ENCODE data around the gene HPSE2. TPM values are rescaled to one million over a fixed set of nuclear protein-coding genes. Genes with fewer than 3 reads are reported as not detected.

Gene HPSE2
- total RNA-seq, 2 donors from 2014 or later = 2.4 to 4.7 TPM

DNA sequence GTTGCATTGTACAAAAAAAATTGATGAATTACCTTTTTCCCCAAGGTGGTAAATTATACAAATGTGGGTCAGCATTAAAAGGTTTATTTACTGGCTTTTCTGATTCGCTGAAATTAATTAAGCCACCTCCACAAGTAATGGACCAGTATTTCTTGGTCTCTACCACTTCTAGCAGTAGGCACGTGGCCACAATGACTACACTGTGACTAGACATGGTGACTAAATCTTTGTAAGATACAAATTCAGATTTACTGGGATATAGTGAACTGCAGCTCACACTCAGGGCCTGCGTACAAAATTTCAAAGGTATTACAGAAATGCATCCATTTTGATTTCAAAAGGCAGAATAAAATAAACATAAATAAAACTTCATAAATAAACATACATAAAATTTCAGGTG, 10.9 kb downstream of the HPSE2 start:
- H3K27ac ChIP-seq = no peak overlapping the region
- TF ChIP-seq CTCF (IDR thresholded peaks at IDR 0.05) = no peak
- TF ChIP-seq POLR2AphosphoS5 (IDR thresholded peaks at IDR 0.05) = no peak
- TF ChIP-seq POLR2A (IDR thresholded peaks at IDR 0.05) = no peak
- intact Hi-C loops (cut with DNase I) = no loop called here
- H3K9me3 ChIP-seq = no peaks in the 10 kb centered on the region
- H3K4me3 ChIP-seq = no peak overlapping the region
- H3K36me3 ChIP-seq = no peaks in the 10 kb centered on the region
- WGBS = 85% methylated on average over 3 of the region's 3 CpGs
- no peaks in the 10 kb centered on the region for H3K27me3 ChIP-seq (replicated peaks; ENCODE audit: insufficient read depth)
- no peaks in the 10 kb centered on the region for H3K4me1 ChIP-seq (replicated peaks)
- no peak for DNase-seq (ENCODE audit: low spot score)

DNA sequence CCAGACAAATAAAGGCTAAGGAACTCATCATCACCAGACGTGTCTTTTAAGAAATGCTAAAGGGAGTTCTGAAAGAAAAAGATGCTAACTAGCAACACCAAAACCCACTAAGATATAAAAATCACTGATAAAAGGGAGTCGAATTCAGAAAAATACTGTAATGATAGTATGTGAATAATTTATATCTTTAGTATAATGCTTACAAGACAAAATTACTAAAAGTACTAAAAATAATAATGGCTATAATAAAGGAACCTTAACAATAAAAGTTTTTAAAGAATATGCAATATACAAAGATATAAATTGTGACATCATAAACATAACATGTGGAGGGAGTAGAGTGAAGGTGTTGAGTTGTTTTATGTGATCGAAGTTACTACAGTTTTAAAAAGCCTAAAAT, 28.3 kb downstream of the HPSE2 start:
- Histone ChIP-seq H3K36me3 (no peaks in the 10 kb centered on the region), H3K27ac (no peak overlapping the region), H3K4me3 (no peak overlapping the region), H3K27me3 (replicated peaks; ENCODE audit: insufficient read depth) (no peaks in the 10 kb centered on the region), H3K9me3 (no peaks in the 10 kb centered on the region), H3K4me1 (replicated peaks) (no peaks in the 10 kb centered on the region)
- TF ChIP-seq CTCF (IDR thresholded peaks at IDR 0.05) = no peak
- TF ChIP-seq POLR2A (IDR thresholded peaks at IDR 0.05) = no peak
- no peak for TF ChIP-seq POLR2AphosphoS5 (IDR thresholded peaks at IDR 0.05)
- intact Hi-C loops (cut with DNase I) = no loop called here
- DNase-seq (ENCODE audit: low spot score) = no peak
- WGBS = 89% methylated on average over 3 of the region's 3 CpGs

DNA sequence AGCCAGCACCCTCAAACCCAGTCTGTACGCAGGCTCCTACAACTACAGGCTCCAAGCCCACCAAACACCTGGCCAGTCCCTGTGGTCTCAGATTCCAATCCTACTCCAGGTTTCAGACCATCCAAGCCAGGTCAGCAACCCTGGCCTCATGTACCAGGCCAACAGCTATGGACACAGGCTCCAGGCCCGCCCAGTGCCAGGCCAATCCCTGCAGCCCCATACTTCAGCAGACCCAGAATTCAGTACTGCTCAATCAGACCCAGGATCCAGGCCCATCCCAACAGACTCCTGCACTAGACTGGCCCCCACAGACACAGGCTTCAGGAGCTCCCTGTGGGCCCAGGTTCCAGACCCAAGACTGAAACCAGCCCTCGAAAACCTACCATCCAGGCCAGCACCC, 32.3 kb downstream of the HPSE2 start:
- no peaks in the 10 kb centered on the region for H3K36me3 ChIP-seq
- H3K27ac ChIP-seq = no peak overlapping the region
- no peak overlapping the region for H3K4me3 ChIP-seq
- 100% methylated on average over 3 of the region's 3 CpGs for WGBS
- no peak for DNase-seq (ENCODE audit: low spot score)
- no peaks in the 10 kb centered on the region for H3K27me3 ChIP-seq (replicated peaks; ENCODE audit: insufficient read depth)
- TF ChIP-seq POLR2AphosphoS5 (IDR thresholded peaks at IDR 0.05) (no peak), CTCF (IDR thresholded peaks at IDR 0.05) (no peak), POLR2A (IDR thresholded peaks at IDR 0.05) (no peak)
- intact Hi-C loops (cut with DNase I) = no loop called here
- no peaks in the 10 kb centered on the region for H3K4me1 ChIP-seq (replicated peaks)
- no peaks in the 10 kb centered on the region for H3K9me3 ChIP-seq

GRCh38 chr10:99172950-99173349, 62.7 kb downstream of the HPSE2 start:
- no peaks in the 10 kb centered on the region for H3K27me3 ChIP-seq (replicated peaks; ENCODE audit: insufficient read depth)
- H3K36me3 ChIP-seq = no peaks in the 10 kb centered on the region
- no peaks in the 10 kb centered on the region for H3K9me3 ChIP-seq
- no peak for TF ChIP-seq POLR2A (IDR thresholded peaks at IDR 0.05)
- TF ChIP-seq POLR2AphosphoS5 (IDR thresholded peaks at IDR 0.05) = no peak
- TF ChIP-seq CTCF (IDR thresholded peaks at IDR 0.05) = no peak
- WGBS = 84% methylated on average over 1 of the region's 1 CpG
- no peak overlapping the region for H3K27ac ChIP-seq
- intact Hi-C loops (cut with DNase I) = no loop called here
- no peaks in the 10 kb centered on the region for H3K4me1 ChIP-seq (replicated peaks)
- no peak overlapping the region for H3K4me3 ChIP-seq
- no peak for DNase-seq (ENCODE audit: low spot score)

DNA sequence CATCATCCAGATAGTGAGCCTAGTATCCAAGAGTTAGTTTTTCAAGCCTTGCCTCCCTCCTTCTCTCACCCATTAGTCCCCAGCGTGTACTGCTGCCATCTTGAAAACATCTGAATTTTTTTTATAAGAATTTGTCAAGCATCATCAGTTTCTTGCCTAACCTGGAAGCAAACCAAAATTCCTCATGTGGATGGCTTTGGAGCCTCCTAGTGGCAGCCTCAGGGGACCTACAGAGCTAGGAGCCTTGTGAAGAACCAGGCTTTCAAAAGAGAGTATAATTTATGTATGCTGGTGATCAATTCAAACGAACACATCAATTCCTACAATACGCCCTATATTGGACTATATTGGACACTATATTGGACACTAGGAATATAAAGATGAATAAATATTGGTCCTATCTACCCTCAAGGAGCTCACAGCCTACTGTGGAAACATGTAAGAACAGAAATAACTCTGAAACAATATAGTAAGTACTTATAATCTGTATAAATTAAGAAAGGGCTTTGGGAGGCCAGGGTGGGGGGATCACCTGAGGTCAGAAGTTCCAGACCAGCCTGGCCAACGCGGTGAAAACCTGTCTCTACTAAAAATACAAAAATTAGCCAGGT, 63.4 kb downstream of the HPSE2 start:
- Histone ChIP-seq H3K27ac (no peak overlapping the region), H3K9me3 (no peaks in the 10 kb centered on the region), H3K4me3 (no peak overlapping the region), H3K36me3 (no peaks in the 10 kb centered on the region), H3K27me3 (replicated peaks; ENCODE audit: insufficient read depth) (no peaks in the 10 kb centered on the region), H3K4me1 (replicated peaks) (no peaks in the 10 kb centered on the region)
- intact Hi-C loops (cut with DNase I) = no loop called here
- WGBS = 51% methylated on average over 5 of the region's 5 CpGs
- peak; percentile 13 to 62 (median 54) for TF ChIP-seq CTCF (IDR thresholded peaks at IDR 0.05)
- TF ChIP-seq POLR2AphosphoS5 (IDR thresholded peaks at IDR 0.05) = no peak
- DNase-seq (ENCODE audit: low spot score) = peak; percentile 22
